HepG2 (cell line): ENCODE results near the gene CTIF. TPM values are rescaled to one million over a fixed set of nuclear protein-coding genes. Genes with fewer than 3 reads are reported as not detected.

Experiments used
- ATAC-seq: fragments of 200-7000 bp; cut with Tn5 transposase; 3 replicates; pipeline ENCODE4 v1.9.1; 2020; ENCODE audit warnings: mild to moderate bottlenecking, moderate library complexity
- BruUV-seq: library from RNA; stranded (reverse); fragments of 400-500 nt; replicated peaks from 2 replicates; lab custom pipeline; 2021; lab: Mats Ljungman, UMichigan
- CTCF ChIA-PET: fragments of 300-600 bp; formaldehyde crosslinking; extraction: SDS; loops from one replicate; lab custom pipeline; 2021; ENCODE audit warnings: low total read pairs, inconsistent platforms, low intra/inter-chr PET ratio; lab: Yijun Ruan, JAX
- POLR2A ChIA-PET: fragments of 350-600 bp; sonication (Branson Sonifier 250); formaldehyde crosslinking; loops from one replicate; lab custom pipeline; 2020; ENCODE audit warnings: antibody characterized with exemption, inconsistent platforms; lab: Yijun Ruan, JAX
- DNase-seq: peaks from one replicate; pipeline ENCODE4 v3.0.0-alpha.2; 2015; ENCODE audit warnings: low spot score
- FAIRE-seq: peaks from 3 replicates; lab custom pipeline; 2011; peaks lifted over from hg19 to GRCh38; lab: Jason Lieb, UNC
- H2AFZ ChIP-seq: one replicate; pipeline ENCODE4 v1.6.1; 2011; ENCODE audit warnings: low read length, inconsistent platforms
- H3K27ac ChIP-seq: fragments of 300-600 bp; 3 replicates; pipeline ENCODE4 v1.8.0; 2011; ENCODE audit warnings: mixed run types, mild to moderate bottlenecking, mixed read lengths, low read length, inconsistent platforms; ENCODE audit not compliant: insufficient read depth; ENCODE audit errors: extremely low read length
- H3K27me3 ChIP-seq, 2 experiments: fragments of 200-600 bp in 1 of 2; 2 replicates in 1 of 2; 3 replicates in 1 of 2; pipeline versions ENCODE4 v1.6.0 to v1.8.0; 2011; ENCODE audit warnings: low read length in 2 of 2, mild to moderate bottlenecking in 2 of 2, moderate library complexity in 2 of 2, inconsistent platforms in 1 of 2; ENCODE audit not compliant: insufficient read depth in 2 of 2, control insufficient read depth in 1 of 2
- H3K36me3 ChIP-seq, 2 experiments: fragments of 200-600 bp in 1 of 2; replicated peaks in 1 of 2; 2 replicates in 1 of 2; 3 replicates in 1 of 2; pipeline versions ENCODE4 v1.5.1 to v1.8.0; 2011; ENCODE audit warnings: low read length in 2 of 2, inconsistent platforms in 1 of 2; ENCODE audit not compliant: insufficient read depth in 2 of 2, control insufficient read depth in 1 of 2
- H3K4me1 ChIP-seq: 2 replicates; pipeline ENCODE4 v1.5.1; 2012; ENCODE audit warnings: low read length, inconsistent platforms; ENCODE audit not compliant: insufficient read depth
- H3K4me2 ChIP-seq: 2 replicates; pipeline ENCODE4 v1.6.0; 2011; ENCODE audit warnings: low read depth, low read length, inconsistent platforms
- H3K4me3 ChIP-seq, 3 experiments: fragments of 200-600 bp in 1 of 3; sonication (generic), shearing (Covaris generic) in 1 of 3; replicated peaks in 1 of 3; 2 replicates each; pipeline ENCODE4 v1.5.1; 2011 to 2016; ENCODE audit warnings: low read length in 3 of 3, inconsistent platforms in 2 of 3, low read depth in 2 of 3, mild to moderate bottlenecking in 2 of 3, control low read depth in 1 of 3, mixed read lengths in 1 of 3; ENCODE audit not compliant: insufficient read depth in 1 of 3
- H3K79me2 ChIP-seq: one replicate; pipeline ENCODE4 v1.6.1; 2011; ENCODE audit warnings: low read length, inconsistent platforms; ENCODE audit not compliant: insufficient read depth
- H3K9ac ChIP-seq: 2 replicates; pipeline ENCODE4 v1.6.0; 2011; ENCODE audit warnings: mild to moderate bottlenecking, low read depth, low read length, inconsistent platforms; ENCODE audit not compliant: insufficient read depth
- H3K9me3 ChIP-seq: 2 replicates; pipeline ENCODE4 v1.5.1; 2012; ENCODE audit warnings: mild to moderate bottlenecking, low read length
- H4K20me1 ChIP-seq: 2 replicates; pipeline ENCODE4 v1.6.0; 2011; ENCODE audit warnings: inconsistent platforms, mild to moderate bottlenecking, low read length, moderate library complexity; ENCODE audit not compliant: insufficient read depth
- AGO2 ChIP-seq: fragments of 200-400 bp; formaldehyde crosslinking; optimal IDR thresholded peaks from 2 replicates; pipeline ENCODE3; 2017; ENCODE audit warnings: mild to moderate bottlenecking, low read depth, low read length, moderate library complexity
- HNRNPUL1 ChIP-seq: fragments of 200-400 bp; formaldehyde crosslinking; IDR thresholded peaks from 2 replicates; pipeline ENCODE4 v1.6.1; 2017; ENCODE audit warnings: low read depth, mild to moderate bottlenecking, low read length, moderate library complexity
- KAT8 ChIP-seq: IDR thresholded peaks from 2 replicates; pipeline ENCODE4 v1.6.1; 2016; ENCODE audit warnings: missing genetic modification reagents, missing compliant biosample characterization
- MAZ ChIP-seq, 2 experiments: sonication (generic) in 1 of 2; formaldehyde crosslinking in 1 of 2; IDR thresholded peaks; 2 replicates each; pipeline versions ENCODE4 v1.5.0 to v1.6.1; 2012 to 2020; ENCODE audit warnings: low read depth in 2 of 2, mild to moderate bottlenecking in 2 of 2, borderline replicate concordance in 1 of 2, improper control_type of control experiment in 1 of 2, low read length in 1 of 2, missing genetic modification reagents in 1 of 2, moderate library complexity in 1 of 2
- RARA ChIP-seq: IDR thresholded peaks from 2 replicates; pipeline ENCODE4 v1.6.1; 2016; ENCODE audit warnings: missing genetic modification reagents, missing compliant biosample characterization
- SETDB1 ChIP-seq: sonication (generic); formaldehyde crosslinking; IDR thresholded peaks from 2 replicates; pipeline ENCODE4 v1.5.1; 2020; ENCODE audit warnings: missing genetic modification reagents, mild to moderate bottlenecking, borderline replicate concordance
- SRSF9 ChIP-seq: fragments of 200-400 bp; formaldehyde crosslinking; IDR thresholded peaks from 2 replicates; pipeline ENCODE4 v1.6.1; 2018; ENCODE audit warnings: borderline replicate concordance, mild to moderate bottlenecking, low read depth, low read length; ENCODE audit not compliant: insufficient read depth, poor library complexity, severe bottlenecking
- ZC3H4 ChIP-seq: sonication (generic); formaldehyde crosslinking; IDR thresholded peaks from 2 replicates; pipeline ENCODE4 v1.4.0; 2020; ENCODE audit warnings: missing genetic modification reagents, borderline replicate concordance
- ZFP37 ChIP-seq: sonication (generic); formaldehyde crosslinking; IDR thresholded peaks from 2 replicates; pipeline ENCODE4 v1.4.0; 2020; ENCODE audit warnings: missing genetic modification reagents, borderline replicate concordance
- ZNF44 ChIP-seq: sonication (generic); formaldehyde crosslinking; IDR thresholded peaks from 2 replicates; pipeline ENCODE4 v1.5.1; 2020; ENCODE audit warnings: mild to moderate bottlenecking, missing genetic modification reagents
- WGBS: methylation state at CpG from one replicate; pipeline ENCODE4 v1.1.6; 2017; ENCODE audit warnings: low lambda C conversion rate; 5-methylcytosine and 5-hydroxymethylcytosine counted together
- in situ Hi-C: cut with HindIII; loops from 2 replicates; pipeline ENCODE4 v1.10.0; 2017; ENCODE audit warnings: low pct_unique_long_range_greater_than_20kb; ENCODE audit not compliant: extremely low pct_ligation_motif_present
- intact Hi-C: fragments of 100-400 bp; cut with micrococcal nuclease; formaldehyde crosslinking; loops from one replicate; pipeline ENCODE4 v1.10.0; 2022; ENCODE audit not compliant: unreplicated experiment
- polyA plus RNA-seq, 8 experiments: library from polyadenylated mRNA; depleted of rRNA in 3 of 8; stranded (reverse) in 7 of 8; unstranded in 1 of 8; fragments of >200 nt; fragmentation: Illumina TruSeq in 4 of 8; extraction: Trizol in 4 of 8; gene quantifications; 2 replicates each; pipeline versions ENCODE4 v1.2.1 to v1.2.3, GENCODE V29; 2011 to 2016; ENCODE audit warnings: low read depth in 4 of 8, missing spikeins in 1 of 8, mixed read lengths in 1 of 8; ENCODE audit not compliant: insufficient read depth in 1 of 8
- total RNA-seq, 5 experiments: library from RNA; depleted of rRNA; stranded (reverse); fragments of >200 nt; fragmentation: Illumina TruSeq; extraction: Trizol; gene quantifications; 2 replicates each; pipeline ENCODE4 v1.2.3, GENCODE V29; 2016; ENCODE audit warnings: low read depth in 1 of 5
- TF ChIP-seq, protein P1 (sequence below): sonication (generic); formaldehyde crosslinking; IDR thresholded peaks from 2 replicates; pipeline ENCODE4 v1.4.0; 2020; ENCODE audit warnings: mild to moderate bottlenecking, low read depth, missing genetic modification reagents

CTIF gene
- total and polyA plus RNA-seq, 2 of the 13 experiments (the other 11 are each of a cell fraction or from before 2014, with no cell fraction given), result 18.2 to 28.0 TPM

- TF ChIP-seq AGO2, result peak; percentile 48
- TF ChIP-seq ZNF44, result no peak
- TF ChIP-seq, all 625 proteins: peak for 1
- WGBS, result 100% methylated on average over 2 of the region's 6 CpGs
- Histone ChIP-seq H3K4me3 (no peak overlapping the region), H3K36me3 (peaks cover 3 to 7% of the 10 kb centered on the region in 2 experiments; a peak in 2 of 5 replicates), H2AFZ (no peak overlapping the region), H3K9me3 (no peaks in the 10 kb centered on the region), H3K9ac (no peak overlapping the region), H3K27me3 (no peaks in the 10 kb centered on the region), H3K4me1 (peaks cover 29% of the 10 kb centered on the region), H3K27ac (peak overlapping the region; percentile 59), H3K4me2 (no peak overlapping the region), H4K20me1 (no peaks in the 10 kb centered on the region; the same call in 1 of the 2 replicates), H3K79me2 (peaks cover 25% of the 10 kb centered on the region)
- ChIA-PET POLR2A (no interaction called here), CTCF (no interaction called here)
- DNase-seq, result no peak
- BruUV-seq, result no TSS peak
- intact Hi-C loops, result no loop called here
- peak; percentile 14; the same call in 2 of the 3 replicates for ATAC-seq
- in situ Hi-C loops, result no loop called here
- FAIRE-seq, result no peak
Observed at GRCh38 chr18:48612511-48612910, 73.7 kb downstream of the CTIF start.

GRCh38 chr18:48612917-48613316 lies 74.1 kb downstream of the CTIF start:
- H4K20me1 ChIP-seq, result no peaks in the 10 kb centered on the region; the same call in 1 of the 2 replicates
- POLR2A ChIA-PET, result no interaction called here
- peaks cover 25% of the 10 kb centered on the region for H3K4me1 ChIP-seq
- no peak overlapping the region for H2AFZ ChIP-seq
- no peaks in the 10 kb centered on the region for H3K27me3 ChIP-seq
- ATAC-seq, result no peak
- TF ChIP-seq RARA (CRISPR knock-in tag) (no peak), HNRNPUL1 (no peak), SETDB1 (CRISPR knock-in tag) (no peak), ZFP37 (CRISPR knock-in tag) (no peak), KAT8 (CRISPR knock-in tag) (no peak), ZC3H4 (no peak), SRSF9 (no peak), MAZ (IDR thresholded peaks at IDR 0.05; ENCODE audit: borderline replicate concordance, low read depth, low read length) (no peak), MAZ (CRISPR knock-in tag; IDR thresholded peaks at IDR 0.05; ENCODE audit: low read depth) (no peak)
- TF ChIP-seq, protein P1, sequence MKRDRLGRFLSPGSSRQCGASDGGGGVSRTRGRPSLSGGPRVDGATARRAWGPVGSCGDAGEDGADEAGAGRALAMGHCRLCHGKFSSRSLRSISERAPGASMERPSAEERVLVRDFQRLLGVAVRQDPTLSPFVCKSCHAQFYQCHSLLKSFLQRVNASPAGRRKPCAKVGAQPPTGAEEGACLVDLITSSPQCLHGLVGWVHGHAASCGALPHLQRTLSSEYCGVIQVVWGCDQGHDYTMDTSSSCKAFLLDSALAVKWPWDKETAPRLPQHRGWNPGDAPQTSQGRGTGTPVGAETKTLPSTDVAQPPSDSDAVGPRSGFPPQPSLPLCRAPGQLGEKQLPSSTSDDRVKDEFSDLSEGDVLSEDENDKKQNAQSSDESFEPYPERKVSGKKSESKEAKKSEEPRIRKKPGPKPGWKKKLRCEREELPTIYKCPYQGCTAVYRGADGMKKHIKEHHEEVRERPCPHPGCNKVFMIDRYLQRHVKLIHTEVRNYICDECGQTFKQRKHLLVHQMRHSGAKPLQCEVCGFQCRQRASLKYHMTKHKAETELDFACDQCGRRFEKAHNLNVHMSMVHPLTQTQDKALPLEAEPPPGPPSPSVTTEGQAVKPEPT (CRISPR knock-in tag), result no peak
- TF ChIP-seq, all 625 proteins: peak for 0
- DNase-seq (no peak), FAIRE-seq (no peak)
- in situ Hi-C loops (no loop called here), intact Hi-C loops (no loop called here)
- Histone ChIP-seq H3K9me3 (no peaks in the 10 kb centered on the region), H3K4me3 (no peak overlapping the region), H3K9ac (no peak overlapping the region), H3K27ac (peak overlapping the region; percentile 11), H3K4me2 (no peak overlapping the region), H3K36me3 (peaks cover 3 to 7% of the 10 kb centered on the region in 2 experiments; a peak in 2 of 5 replicates), H3K79me2 (peaks cover 23% of the 10 kb centered on the region)
- CTCF ChIA-PET, result no interaction called here
- WGBS, result 75% methylated on average over 4 of the region's 4 CpGs
- BruUV-seq, result no TSS peak
